OCI-LY1 (cell line): ENCODE measurements around the gene ANKRD42.

Experiments
- CTCF ChIP-seq: fragments of 200-600 bp; sonication (generic), shearing (Covaris generic); IDR thresholded peaks from 2 replicates; pipeline ENCODE4 v1.5.1; 2017; ENCODE audit warnings: mild to moderate bottlenecking, antibody characterized with exemption, low read length, moderate library complexity, mixed read lengths
- EZH2 ChIP-seq: fragments of 200-600 bp; sonication (generic), shearing (Covaris generic); IDR thresholded peaks from 2 replicates; pipeline ENCODE4 v1.8.0; 2017; ENCODE audit warnings: borderline replicate concordance, mixed run types, mild to moderate bottlenecking, antibody characterized with exemption, low read length, moderate library complexity, mixed read lengths

DNA sequence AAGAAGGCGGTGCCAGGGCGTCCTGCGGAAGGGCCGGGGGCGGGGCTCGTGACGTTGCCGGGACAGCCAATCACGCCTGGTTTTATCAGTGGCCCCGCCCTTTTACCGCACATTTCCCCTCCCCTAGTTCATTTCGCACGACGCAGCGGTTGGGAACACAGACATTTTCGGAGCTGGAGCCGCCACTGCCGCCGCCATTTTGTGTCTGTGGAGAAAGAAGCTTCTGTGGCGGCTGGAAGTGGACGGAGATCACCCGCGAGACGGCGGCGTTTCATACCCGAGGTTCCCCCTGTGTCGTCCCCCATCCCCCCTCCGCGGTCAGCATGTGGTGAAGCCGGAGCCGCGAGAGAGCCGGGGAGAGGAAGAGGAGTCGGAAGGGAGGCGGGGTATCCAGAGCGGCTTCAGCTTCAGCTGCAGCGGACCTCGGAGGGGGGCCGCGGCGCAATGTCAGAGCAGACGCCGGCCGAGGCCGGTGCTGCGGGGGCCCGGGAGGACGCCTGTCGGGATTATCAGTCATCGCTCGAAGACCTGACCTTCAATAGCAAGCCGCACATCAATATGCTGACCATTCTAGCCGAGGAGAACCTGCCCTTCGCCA lies 36.4 kb upstream of the ANKRD42 start, which contains the start of gene PCF11:
- no peak for TF ChIP-seq CTCF
- no peak for TF ChIP-seq EZH2
